SJSA1 (cell line): ENCODE results near the gene FAM110D. TPM values are rescaled to one million over a fixed set of nuclear protein-coding genes. Genes with fewer than 3 reads are reported as not detected.

Experiments
- DNase-seq, 2 experiments: peaks; one replicate each; pipeline ENCODE4 v3.0.0-alpha.2; 2015 to 2020; ENCODE audit warnings: low spot score in 2 of 2, low read depth in 1 of 2
- H3K27ac ChIP-seq: fragments of 250-450 bp; sonication (Bioruptor Pico); 2 replicates; pipeline ENCODE4 v1.5.1; 2020; ENCODE audit warnings: mild to moderate bottlenecking, moderate library complexity
- H3K27me3 ChIP-seq: fragments of 250-450 bp; sonication (Bioruptor Pico); replicated peaks from 2 replicates; pipeline ENCODE4 v1.5.1; 2020; ENCODE audit warnings: mild to moderate bottlenecking, moderate library complexity
- H3K36me3 ChIP-seq: fragments of 250-450 bp; sonication (Bioruptor Pico); 2 replicates; pipeline ENCODE4 v1.5.1; 2020; ENCODE audit warnings: mild to moderate bottlenecking
- H3K4me1 ChIP-seq: fragments of 250-450 bp; sonication (Bioruptor Pico); replicated peaks from 2 replicates; pipeline ENCODE4 v1.6.1; 2021; ENCODE audit warnings: mild to moderate bottlenecking
- H3K4me3 ChIP-seq: fragments of 250-450 bp; sonication (Bioruptor Pico); 2 replicates; pipeline ENCODE4 v1.5.1; 2020; ENCODE audit warnings: mild to moderate bottlenecking
- H3K9me3 ChIP-seq: fragments of 250-450 bp; sonication (Bioruptor Pico); replicated peaks from 2 replicates; pipeline ENCODE4 v1.5.1; 2020; ENCODE audit warnings: mild to moderate bottlenecking
- total RNA-seq: library from RNA; depleted of rRNA; stranded (reverse); fragments of >200 nt; shearing (Covaris generic); gene quantifications from 2 replicates; pipeline ENCODE4 v1.2.3, GENCODE V29; 2014

Gene FAM110D
- total RNA-seq, 1 experiment from 2014 or later = not detected

DNA sequence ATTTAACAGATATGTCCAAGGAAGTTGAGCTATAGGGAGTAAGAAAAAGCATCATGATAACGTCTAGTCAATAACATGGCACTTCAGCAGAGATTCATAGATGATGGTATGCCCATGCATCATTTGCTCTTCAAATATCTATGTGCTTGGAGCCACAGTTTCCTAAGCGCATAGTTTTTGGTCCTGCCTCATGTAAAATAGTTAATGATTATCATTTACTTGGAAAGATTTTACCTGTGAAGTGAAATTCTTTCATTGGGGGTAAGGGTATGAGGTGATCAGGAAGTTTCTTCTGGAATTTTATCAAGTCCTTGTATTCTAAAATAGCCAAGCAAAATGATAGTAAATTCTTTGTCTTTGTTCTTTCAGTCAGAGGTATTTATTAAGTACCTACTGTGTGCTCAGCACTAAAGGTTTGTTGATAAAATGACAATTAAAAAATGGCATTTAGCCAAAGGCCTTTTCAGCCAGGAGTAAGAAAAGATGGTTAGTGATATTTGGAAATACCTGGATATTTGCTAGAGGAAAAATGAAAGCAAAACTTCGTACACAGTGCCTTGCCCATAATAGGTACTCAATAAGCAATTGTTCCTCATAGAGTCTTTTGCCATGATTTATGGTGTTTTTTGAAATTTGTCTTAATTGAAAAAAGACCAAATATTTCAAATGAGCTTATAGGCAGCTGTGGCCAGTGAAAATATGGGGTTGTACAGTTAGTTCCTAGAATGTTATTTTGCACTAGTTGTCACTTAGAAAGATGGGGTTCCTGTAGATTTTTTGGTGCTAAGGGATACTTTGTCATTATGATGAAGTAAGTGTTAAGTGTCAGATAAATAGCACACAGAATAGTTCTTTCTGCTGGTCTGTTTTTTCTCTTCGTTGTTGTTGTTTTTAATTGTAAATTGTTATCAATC, 34.2 kb upstream of the FAM110D start:
- DNase-seq = no peak
- no peak overlapping the region for H3K27ac ChIP-seq
- H3K9me3 ChIP-seq = no peaks in the 10 kb centered on the region
- H3K4me1 ChIP-seq = peaks cover 19% of the 10 kb centered on the region
- H3K27me3 ChIP-seq = no peaks in the 10 kb centered on the region
- H3K36me3 ChIP-seq = peaks cover 13% of the 10 kb centered on the region
- H3K4me3 ChIP-seq = no peak overlapping the region

DNA sequence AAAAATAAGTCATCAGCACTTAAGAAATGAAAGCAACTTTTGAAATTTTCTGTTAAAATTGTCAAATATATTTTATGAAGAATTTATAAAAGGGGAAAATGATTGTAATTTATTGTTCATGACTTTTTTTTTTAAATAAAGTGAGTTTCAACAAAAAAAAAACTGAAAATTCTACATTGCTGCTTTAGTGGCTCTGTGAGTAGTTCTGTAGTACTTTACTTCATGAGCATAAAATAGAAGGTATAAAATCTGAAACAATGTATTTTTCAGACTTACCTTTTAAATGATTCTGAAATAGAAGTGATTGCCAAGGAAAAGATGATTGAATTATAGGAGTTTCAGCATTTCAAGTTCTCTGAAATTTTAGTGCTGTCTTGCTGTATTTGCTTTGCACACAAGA, 33.5 kb upstream of the FAM110D start:
- H3K4me3 ChIP-seq = no peak overlapping the region
- H3K36me3 ChIP-seq = peaks cover 13% of the 10 kb centered on the region
- H3K27ac ChIP-seq = no peak overlapping the region
- H3K4me1 ChIP-seq = peaks cover 19% of the 10 kb centered on the region
- H3K9me3 ChIP-seq = no peaks in the 10 kb centered on the region
- DNase-seq = no peak
- no peaks in the 10 kb centered on the region for H3K27me3 ChIP-seq

DNA sequence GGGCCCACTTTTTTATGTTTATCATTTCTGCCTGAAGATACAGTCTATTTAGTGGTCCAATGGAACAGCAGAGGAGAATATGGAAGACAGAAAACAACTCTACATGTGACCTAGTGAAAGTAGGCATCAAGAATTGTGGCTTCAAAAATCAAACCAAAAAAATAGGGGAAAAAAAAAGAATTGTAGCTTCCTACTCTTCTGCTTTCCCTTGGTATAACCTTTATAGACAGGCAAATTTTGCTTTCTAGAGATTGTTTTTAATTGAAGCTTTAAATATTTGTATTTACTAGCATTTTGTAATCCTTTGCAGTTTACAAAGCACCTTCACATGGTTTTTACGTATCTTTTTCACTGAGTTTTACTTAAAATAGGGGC, 32.9 kb upstream of the FAM110D start:
- Histone ChIP-seq H3K4me3 (no peak overlapping the region), H3K27me3 (no peaks in the 10 kb centered on the region; the same call in 1 of the 2 replicates), H3K9me3 (no peaks in the 10 kb centered on the region), H3K27ac (peak overlapping the region; percentile 68), H3K36me3 (peaks cover 13% of the 10 kb centered on the region), H3K4me1 (peaks cover 19% of the 10 kb centered on the region)
- no peak for DNase-seq

DNA sequence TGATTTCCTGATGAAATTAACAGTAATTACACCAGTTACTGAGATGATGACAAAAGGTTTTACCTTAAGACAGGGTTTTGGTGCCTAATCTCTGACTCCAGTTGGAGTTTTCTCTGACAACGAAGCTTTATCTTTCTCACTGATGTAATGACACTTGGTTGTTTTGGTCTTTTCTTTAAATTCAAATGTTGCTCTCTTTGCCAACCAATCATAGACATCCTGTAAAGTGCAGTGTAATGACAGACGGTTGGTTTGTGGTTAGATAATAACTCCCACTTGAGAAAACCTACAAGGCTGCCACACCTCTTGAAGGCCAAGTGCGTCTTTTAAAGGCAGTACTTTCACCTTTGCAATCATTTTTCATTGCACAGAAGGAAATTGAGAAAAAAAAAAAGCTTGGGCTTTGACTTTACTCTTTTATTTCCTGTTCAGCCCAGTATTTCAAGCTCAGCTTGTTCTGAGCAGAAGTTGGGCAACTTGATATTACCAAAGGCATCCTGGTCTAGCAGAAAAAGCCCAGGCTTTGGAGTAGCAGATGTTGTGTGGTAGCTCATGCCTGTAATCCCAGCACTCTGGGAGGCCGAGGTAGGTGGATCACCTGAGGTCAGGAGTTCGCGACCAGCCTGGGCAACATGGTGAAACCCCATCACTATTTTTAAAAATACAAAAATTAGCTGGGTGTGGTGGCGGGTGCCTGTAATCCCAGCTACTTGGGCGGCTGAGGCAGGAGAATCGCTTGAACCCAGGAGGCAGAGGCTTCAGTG, 32.4 kb upstream of the FAM110D start:
- H3K4me1 ChIP-seq = peaks cover 19% of the 10 kb centered on the region
- no peaks in the 10 kb centered on the region for H3K9me3 ChIP-seq
- DNase-seq = peak in 1 of 2 experiments; percentile 67
- no peak overlapping the region for H3K4me3 ChIP-seq
- peak overlapping the region; percentile 68 for H3K27ac ChIP-seq
- no peaks in the 10 kb centered on the region; the same call in 1 of the 2 replicates for H3K27me3 ChIP-seq
- peaks cover 13% of the 10 kb centered on the region for H3K36me3 ChIP-seq

DNA sequence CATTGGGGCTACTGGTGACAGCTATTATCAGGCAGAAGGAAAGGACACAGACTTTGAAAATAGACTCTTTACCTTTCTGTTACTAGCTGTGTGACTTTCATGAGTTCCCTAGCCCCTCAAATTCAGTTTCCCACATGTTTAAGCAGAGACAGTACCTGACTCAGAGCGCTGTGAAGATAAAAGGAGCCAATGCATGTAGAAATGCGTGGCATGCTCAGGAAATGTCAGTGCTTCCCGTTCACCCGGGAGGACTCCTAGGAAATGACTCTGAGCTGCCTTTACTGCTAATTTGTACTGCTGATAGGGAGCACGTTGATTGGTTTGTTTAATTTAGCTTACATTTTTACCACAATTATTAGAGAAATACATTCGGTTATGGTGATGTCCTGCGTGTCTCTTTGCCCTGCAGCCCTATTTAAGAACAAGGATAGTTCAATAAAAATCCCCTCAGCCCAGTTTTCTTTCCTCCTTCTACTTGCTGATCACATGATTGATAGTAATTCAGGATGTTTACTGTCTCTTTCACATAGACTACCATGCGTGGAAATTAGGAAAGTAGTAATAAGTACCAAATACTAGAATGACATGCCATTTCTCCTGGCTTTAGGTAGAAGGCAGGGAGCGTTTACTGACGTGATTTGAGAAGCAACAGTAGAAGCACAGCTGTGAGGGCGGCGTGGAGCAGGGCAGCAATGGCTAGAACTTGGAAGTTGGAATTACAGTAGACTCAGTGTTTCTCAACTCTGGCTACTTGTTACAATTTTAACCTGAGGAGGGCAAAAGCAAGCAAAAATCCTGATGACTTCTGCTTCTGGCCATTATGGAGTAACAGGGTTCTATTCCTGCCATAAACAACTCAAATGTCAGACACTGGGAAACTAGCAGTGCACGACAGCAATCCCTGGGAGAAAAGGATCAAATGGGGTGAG, 31.4 kb upstream of the FAM110D start:
- Histone ChIP-seq H3K27me3 (no peaks in the 10 kb centered on the region; the same call in 1 of the 2 replicates), H3K27ac (no peak overlapping the region), H3K36me3 (peaks cover 5% of the 10 kb centered on the region), H3K9me3 (no peaks in the 10 kb centered on the region), H3K4me1 (peaks cover 19% of the 10 kb centered on the region), H3K4me3 (no peak overlapping the region)
- no peak for DNase-seq

DNA sequence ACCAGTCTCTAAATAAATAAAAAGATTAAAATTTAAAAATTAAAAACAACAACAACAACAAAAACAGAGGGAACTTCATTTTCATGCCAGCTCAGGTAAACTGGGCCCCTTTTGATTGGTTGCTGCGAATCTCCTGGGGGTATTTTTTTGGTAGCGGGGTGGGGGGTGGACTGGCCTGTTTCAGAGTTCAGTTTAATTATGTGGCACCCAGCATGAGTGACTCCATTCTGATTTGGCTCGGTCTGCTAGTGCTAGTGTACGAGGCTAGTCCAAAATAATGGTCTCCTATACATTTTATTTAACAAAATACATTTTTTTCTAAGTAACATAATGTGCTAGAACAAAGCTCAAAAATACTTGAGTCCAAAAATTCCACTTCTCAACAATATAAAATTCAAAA, 29.1 kb upstream of the FAM110D start:
- H3K4me1 ChIP-seq = peaks cover 19% of the 10 kb centered on the region
- H3K9me3 ChIP-seq = no peaks in the 10 kb centered on the region
- H3K36me3 ChIP-seq = no peaks in the 10 kb centered on the region; the same call in 1 of the 2 replicates
- no peaks in the 10 kb centered on the region; the same call in 1 of the 2 replicates for H3K27me3 ChIP-seq
- H3K27ac ChIP-seq = no peak overlapping the region
- DNase-seq = no peak
- H3K4me3 ChIP-seq = no peak overlapping the region

DNA sequence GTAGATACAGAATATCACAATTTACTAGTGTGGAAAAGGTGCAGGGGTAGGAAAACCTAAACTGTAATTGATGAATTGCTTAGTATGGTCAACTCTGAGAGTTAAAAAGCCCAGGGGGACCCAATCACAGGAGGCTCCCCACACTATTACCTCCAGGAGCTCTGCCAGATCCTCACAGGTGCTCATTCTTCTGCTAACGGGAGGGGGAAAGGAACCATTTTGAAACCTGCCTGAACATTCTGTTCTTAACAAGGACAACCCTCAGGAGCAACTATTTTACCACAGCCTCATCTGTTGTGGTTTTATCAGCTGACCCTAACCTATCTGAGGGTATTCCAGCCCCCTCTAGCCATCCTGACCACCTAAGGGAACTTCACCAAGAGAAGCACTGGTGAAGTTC, 28.2 kb upstream of the FAM110D start:
- no peak overlapping the region for H3K4me3 ChIP-seq
- no peak for DNase-seq
- H3K27ac ChIP-seq = no peak overlapping the region
- H3K36me3 ChIP-seq = no peaks in the 10 kb centered on the region
- H3K9me3 ChIP-seq = no peaks in the 10 kb centered on the region
- H3K27me3 ChIP-seq = no peaks in the 10 kb centered on the region; the same call in 1 of the 2 replicates
- peaks cover 19% of the 10 kb centered on the region for H3K4me1 ChIP-seq

DNA sequence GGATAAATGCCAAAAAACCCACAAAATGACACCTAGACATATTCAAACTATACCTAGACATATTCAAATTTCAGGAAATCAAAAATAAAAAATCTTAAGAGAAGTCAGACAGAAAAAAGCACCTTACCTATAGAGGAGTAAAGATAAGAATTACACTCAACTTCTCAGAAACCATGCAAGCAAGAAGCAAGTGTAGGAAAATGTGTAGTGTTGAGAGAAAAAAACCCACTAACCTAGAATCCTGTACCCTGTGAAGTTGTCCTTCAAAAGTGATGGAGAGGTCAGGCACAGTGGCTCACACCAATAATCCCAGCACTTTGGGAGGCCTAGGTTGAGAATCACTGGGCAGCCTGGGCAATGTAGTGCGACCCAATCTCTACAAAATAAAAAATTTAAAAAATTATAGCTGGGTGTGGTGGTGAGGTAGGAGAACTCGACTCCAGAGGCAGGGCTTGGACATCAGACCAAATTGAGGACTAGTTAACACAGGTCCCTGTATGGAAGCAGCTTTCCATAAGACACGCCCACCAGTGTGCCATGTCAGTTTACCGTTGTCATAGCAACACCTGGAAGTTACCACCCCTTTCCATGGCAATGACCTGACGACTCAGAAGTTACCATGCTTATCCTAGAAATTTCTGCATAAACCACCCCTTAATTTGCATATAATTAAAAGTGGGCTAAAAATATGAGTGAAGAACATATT, 26.6 kb upstream of the FAM110D start:
- H3K4me3 ChIP-seq = no peak overlapping the region
- H3K36me3 ChIP-seq = no peaks in the 10 kb centered on the region
- H3K4me1 ChIP-seq = peaks cover 3% of the 10 kb centered on the region
- H3K9me3 ChIP-seq = no peaks in the 10 kb centered on the region
- H3K27ac ChIP-seq = no peak overlapping the region
- no peaks in the 10 kb centered on the region; the same call in 1 of the 2 replicates for H3K27me3 ChIP-seq
- DNase-seq = no peak

DNA sequence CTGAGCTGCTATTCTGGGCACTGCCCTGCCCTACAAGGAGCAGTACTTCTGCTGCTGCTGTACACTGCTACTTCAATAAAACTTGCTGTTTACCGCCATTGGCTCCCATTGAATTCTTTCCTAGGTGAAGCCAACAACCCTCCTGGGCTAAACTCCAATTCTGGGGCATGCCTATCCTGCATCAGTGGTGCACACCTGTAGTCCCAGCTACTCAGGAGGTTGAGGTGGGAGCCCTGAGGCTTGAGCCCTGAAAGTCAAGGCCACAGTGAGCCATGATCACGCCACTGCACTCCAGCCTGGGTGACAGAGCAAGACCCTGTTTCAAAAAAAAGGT, 26.1 kb upstream of the FAM110D start:
- H3K4me3 ChIP-seq = no peak overlapping the region

DNA sequence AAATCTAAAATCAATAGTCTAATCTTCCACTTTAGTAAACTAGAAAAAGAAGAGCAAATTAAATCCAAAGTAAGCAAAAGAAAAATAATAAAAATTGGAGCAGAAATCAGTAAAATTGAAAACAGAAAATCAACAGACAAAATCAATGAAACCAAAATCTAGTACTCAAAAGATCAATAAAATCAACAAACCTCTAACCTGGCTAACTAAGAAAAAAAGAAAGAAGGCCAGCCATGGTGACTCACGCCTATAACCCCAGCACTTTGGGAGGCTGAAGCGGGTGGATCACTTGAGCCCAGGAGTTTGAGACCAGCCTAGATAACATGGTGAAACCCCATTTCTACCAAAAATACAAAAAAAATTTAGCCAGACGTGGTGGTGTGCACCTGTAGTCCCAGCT, 24.4 kb upstream of the FAM110D start:
- no peaks in the 10 kb centered on the region; the same call in 1 of the 2 replicates for H3K27me3 ChIP-seq
- no peak overlapping the region for H3K4me3 ChIP-seq
- no peak overlapping the region for H3K27ac ChIP-seq
- no peak for DNase-seq
- no peaks in the 10 kb centered on the region for H3K9me3 ChIP-seq
- no peaks in the 10 kb centered on the region for H3K36me3 ChIP-seq
- no peaks in the 10 kb centered on the region for H3K4me1 ChIP-seq

More for the DNA sequence above, 26.1 kb upstream of the FAM110D start:
- Histone ChIP-seq H3K27ac (no peak overlapping the region), H3K4me1 (no peaks in the 10 kb centered on the region), H3K36me3 (no peaks in the 10 kb centered on the region), H3K9me3 (no peaks in the 10 kb centered on the region), H3K27me3 (no peaks in the 10 kb centered on the region; the same call in 1 of the 2 replicates)
- DNase-seq = no peak

DNA sequence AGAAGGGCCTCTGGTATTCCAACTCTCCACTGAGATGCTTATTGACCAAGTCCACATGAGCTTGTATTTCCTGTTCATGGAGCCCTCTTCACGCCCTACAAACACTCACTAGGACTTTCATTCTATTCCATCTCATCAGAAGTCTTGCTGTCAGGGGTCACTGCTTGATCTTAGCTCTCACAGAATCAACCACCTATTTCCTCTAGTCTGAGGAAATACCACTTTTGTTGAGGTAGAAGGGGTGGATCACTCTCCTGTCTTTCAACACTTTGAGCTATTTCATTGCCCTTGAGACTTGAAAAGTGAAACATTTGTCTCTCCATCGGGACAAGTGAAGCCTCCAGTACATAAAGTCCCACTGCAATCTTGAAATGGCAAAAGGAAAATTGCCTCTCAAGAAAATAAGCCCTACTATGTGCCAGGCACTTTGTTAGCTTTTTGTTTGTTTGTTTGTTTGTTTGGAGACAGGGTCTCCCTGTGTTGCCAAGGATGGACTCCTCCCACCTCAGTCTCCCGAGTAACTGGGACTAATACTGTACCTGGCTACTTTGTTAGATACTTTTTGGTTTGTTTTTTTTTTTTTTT, 19.8 kb upstream of the FAM110D start:
- Histone ChIP-seq H3K27ac (no peak overlapping the region), H3K36me3 (no peaks in the 10 kb centered on the region), H3K4me1 (no peaks in the 10 kb centered on the region), H3K4me3 (no peak overlapping the region), H3K27me3 (no peaks in the 10 kb centered on the region), H3K9me3 (no peaks in the 10 kb centered on the region)
- DNase-seq = no peak

DNA sequence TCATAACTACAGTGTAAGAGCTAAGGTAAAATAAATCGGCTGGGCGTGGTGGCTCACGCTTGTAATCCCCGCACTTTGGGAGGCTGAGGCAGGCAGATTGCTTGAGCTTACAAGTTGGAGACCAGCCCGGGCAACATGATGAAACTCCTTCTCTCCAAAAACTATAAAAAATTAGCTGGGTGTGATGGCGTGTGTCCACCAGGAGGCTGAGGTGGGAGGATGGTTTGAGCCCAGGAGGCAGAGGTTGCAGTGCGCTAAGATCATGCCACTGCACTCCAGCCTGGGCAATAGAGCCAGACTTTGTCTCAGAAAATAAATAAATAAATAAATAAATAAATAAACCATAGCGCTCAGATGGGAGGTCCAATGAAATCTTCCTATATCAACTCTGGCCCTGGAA, 16.7 kb upstream of the FAM110D start:
- Histone ChIP-seq H3K36me3 (no peaks in the 10 kb centered on the region), H3K9me3 (no peaks in the 10 kb centered on the region), H3K27me3 (no peaks in the 10 kb centered on the region), H3K4me3 (no peak overlapping the region), H3K4me1 (no peaks in the 10 kb centered on the region), H3K27ac (no peak overlapping the region)
- peak in 1 of 2 experiments; percentile 23 for DNase-seq
